HEK293 (cell line): Measurements from ENCODE around the gene FLT3LG.

Experiments used
- CTCF ChIA-PET: fragments of 350-600 bp; formaldehyde crosslinking; extraction: SDS; loops from one replicate; lab custom pipeline; 2021; ENCODE audit warnings: antibody characterized with exemption; lab: Yijun Ruan, JAX
- POLR2A ChIA-PET: fragments of 300-600 bp; formaldehyde crosslinking; extraction: SDS; loops from one replicate; lab custom pipeline; 2020; ENCODE audit warnings: antibody characterized with exemption, inconsistent platforms; lab: Yijun Ruan, JAX
- H3K27ac ChIP-seq: fragments of 200-500 bp; sonication (Bioruptor generic); 2 replicates; pipeline ENCODE4 v1.5.1; 2014; ENCODE audit warnings: low read depth, low read length, control low read depth, inconsistent platforms; ENCODE audit errors: extremely low read depth
- H3K36me3 ChIP-seq, 2 experiments: fragments of 200-500 bp in 1 of 2; sonication (Bioruptor generic) in 1 of 2; 1 replicate in 1 of 2; 2 replicates in 1 of 2; pipeline ENCODE4 v1.5.1; 2014 to 2017; ENCODE audit warnings: inconsistent platforms in 2 of 2, low read length in 2 of 2; ENCODE audit not compliant: control insufficient read depth in 2 of 2, insufficient read depth in 1 of 2
- H3K4me1 ChIP-seq: fragments of 200-500 bp; sonication (Bioruptor generic); 2 replicates; pipeline ENCODE4 v1.5.1; 2014; ENCODE audit warnings: mild to moderate bottlenecking, low read length, inconsistent platforms; ENCODE audit not compliant: control insufficient read depth, insufficient read depth
- H3K4me3 ChIP-seq: 2 replicates; pipeline ENCODE4 v1.5.1; 2011; ENCODE audit warnings: low read depth, mild to moderate bottlenecking, control low read depth, low read length, moderate library complexity
- H3K9me3 ChIP-seq: fragments of 200-500 bp; sonication (Bioruptor generic); 2 replicates; pipeline ENCODE4 v1.5.1; 2014; ENCODE audit warnings: low read depth, low read length, inconsistent platforms; ENCODE audit not compliant: control insufficient read depth, insufficient read depth
- BCL11A ChIP-seq: fragments of 450-650 bp; formaldehyde crosslinking; IDR thresholded peaks from 2 replicates; pipeline ENCODE4 v1.5.1; 2016; ENCODE audit warnings: low read depth, missing biosample characterization, missing genetic modification characterization
- BCL6B ChIP-seq: fragments of 450-650 bp; formaldehyde crosslinking; IDR thresholded peaks from 2 replicates; pipeline ENCODE4 v1.5.1; 2017; ENCODE audit warnings: missing biosample characterization, missing genetic modification characterization
- ELK4 ChIP-seq: IDR thresholded peaks from 2 replicates; pipeline ENCODE4 v1.6.1; 2011; ENCODE audit warnings: mild to moderate bottlenecking, low read depth, low read length, borderline replicate concordance
- FEZF1 ChIP-seq: fragments of 450-650 bp; formaldehyde crosslinking; IDR thresholded peaks from 2 replicates; pipeline ENCODE4 v1.5.1; 2016; ENCODE audit warnings: missing biosample characterization, missing genetic modification characterization
- PRDM10 ChIP-seq: fragments of 450-650 bp; formaldehyde crosslinking; IDR thresholded peaks from 2 replicates; pipeline ENCODE4 v1.5.1; 2016; ENCODE audit warnings: missing biosample characterization, missing genetic modification characterization
- YY1 ChIP-seq: fragments of 450-650 bp; formaldehyde crosslinking; IDR thresholded peaks from 2 replicates; pipeline ENCODE4 v1.5.1; 2018; ENCODE audit warnings: missing biosample characterization, missing genetic modification characterization
- ZNF175 ChIP-seq: fragments of 450-650 bp; formaldehyde crosslinking; IDR thresholded peaks from 2 replicates; pipeline ENCODE4 v1.5.1; 2016; ENCODE audit warnings: missing biosample characterization, missing genetic modification characterization
- ZNF23 ChIP-seq: fragments of 450-650 bp; formaldehyde crosslinking; IDR thresholded peaks from 2 replicates; pipeline ENCODE4 v1.5.1; 2016; ENCODE audit warnings: missing biosample characterization, missing genetic modification characterization, borderline replicate concordance
- ZNF239 ChIP-seq: fragments of 450-650 bp; formaldehyde crosslinking; IDR thresholded peaks from 2 replicates; pipeline ENCODE4 v1.5.1; 2016; ENCODE audit warnings: missing biosample characterization, missing genetic modification characterization
- ZNF248 ChIP-seq: fragments of 450-650 bp; formaldehyde crosslinking; IDR thresholded peaks from 2 replicates; pipeline ENCODE4 v1.5.1; 2017; ENCODE audit warnings: missing biosample characterization, missing genetic modification characterization
- ZNF280D ChIP-seq: fragments of 450-650 bp; formaldehyde crosslinking; IDR thresholded peaks from 2 replicates; pipeline ENCODE4 v1.5.1; 2016; ENCODE audit warnings: missing biosample characterization, missing genetic modification characterization
- ZNF354C ChIP-seq: fragments of 450-650 bp; formaldehyde crosslinking; IDR thresholded peaks from 2 replicates; pipeline ENCODE4 v1.5.1; 2016; ENCODE audit warnings: missing biosample characterization, missing genetic modification characterization, low read depth, borderline replicate concordance
- ZNF404 ChIP-seq: fragments of 450-650 bp; formaldehyde crosslinking; IDR thresholded peaks from 2 replicates; pipeline ENCODE4 v1.5.1; 2017; ENCODE audit warnings: missing biosample characterization, missing genetic modification characterization
- ZNF610 ChIP-seq: fragments of 450-650 bp; formaldehyde crosslinking; IDR thresholded peaks from 2 replicates; pipeline ENCODE4 v1.5.1; 2016; ENCODE audit warnings: missing biosample characterization, missing genetic modification characterization, borderline replicate concordance
- ZNF623 ChIP-seq: fragments of 450-650 bp; formaldehyde crosslinking; IDR thresholded peaks from 2 replicates; pipeline ENCODE4 v1.5.1; 2016; ENCODE audit warnings: missing biosample characterization, missing genetic modification characterization
- ZNF629 ChIP-seq: fragments of 450-650 bp; formaldehyde crosslinking; IDR thresholded peaks from 2 replicates; pipeline ENCODE4 v1.5.1; 2017; ENCODE audit warnings: missing biosample characterization, missing genetic modification characterization
- ZNF645 ChIP-seq: fragments of 450-650 bp; formaldehyde crosslinking; IDR thresholded peaks from 2 replicates; pipeline ENCODE4; 2016; ENCODE audit warnings: missing biosample characterization, missing genetic modification characterization
- ZNF654 ChIP-seq: fragments of 450-650 bp; formaldehyde crosslinking; IDR thresholded peaks from 2 replicates; pipeline ENCODE4 v1.5.1; 2016; ENCODE audit warnings: low read depth, missing biosample characterization, missing genetic modification characterization
- ZNF664 ChIP-seq: fragments of 450-650 bp; formaldehyde crosslinking; IDR thresholded peaks from 2 replicates; pipeline ENCODE4 v1.5.1; 2016; ENCODE audit warnings: missing biosample characterization, missing genetic modification characterization
- ZNF670 ChIP-seq: fragments of 450-650 bp; formaldehyde crosslinking; IDR thresholded peaks from 2 replicates; pipeline ENCODE4 v1.5.1; 2016; ENCODE audit warnings: missing biosample characterization, missing genetic modification characterization, low read depth
- ZSCAN30 ChIP-seq: fragments of 450-650 bp; IDR thresholded peaks from 2 replicates; pipeline ENCODE4 v1.5.1; 2018; ENCODE audit warnings: missing biosample characterization, mild to moderate bottlenecking, missing genetic modification characterization, moderate library complexity
- TF ChIP-seq, protein P1 (sequence below): fragments of 450-650 bp; formaldehyde crosslinking; IDR thresholded peaks from 2 replicates; pipeline ENCODE4 v1.5.1; 2016; ENCODE audit warnings: missing biosample characterization, missing genetic modification characterization

Gene FLT3LG

GRCh38 chr19:49469828-49470614 is 4.0 kb upstream of the FLT3LG start:
- POLR2A ChIA-PET, result interaction anchor here (1.2 to 1.3 kb wide), 3 partner anchors 17 to 26 kb away, joined by 3 to 11 read pairs (median 4); partner anchors contain the start of genes ALDH16A1 and RPS11
- Histone ChIP-seq H3K4me1 (0 out of 2 replicates have a peak, but pooled peaks cover 5% of the 10 kb centered on the region), H3K9me3 (no peaks in the 10 kb centered on the region), H3K36me3 (peaks cover 6 to 9% of the 10 kb centered on the region in 2 experiments; a peak in 2 of 3 replicates), H3K4me3 (no peak overlapping the region), H3K27ac (0 out of 2 replicates have a peak overlapping the region, but pooled peaks have one; percentile 1)
- 0 out of 2 replicates have a peak, but pooled peaks have one; percentile 6 for TF ChIP-seq ZNF654
- TF ChIP-seq ZNF623, result peak; percentile 86
- TF ChIP-seq, protein P1, sequence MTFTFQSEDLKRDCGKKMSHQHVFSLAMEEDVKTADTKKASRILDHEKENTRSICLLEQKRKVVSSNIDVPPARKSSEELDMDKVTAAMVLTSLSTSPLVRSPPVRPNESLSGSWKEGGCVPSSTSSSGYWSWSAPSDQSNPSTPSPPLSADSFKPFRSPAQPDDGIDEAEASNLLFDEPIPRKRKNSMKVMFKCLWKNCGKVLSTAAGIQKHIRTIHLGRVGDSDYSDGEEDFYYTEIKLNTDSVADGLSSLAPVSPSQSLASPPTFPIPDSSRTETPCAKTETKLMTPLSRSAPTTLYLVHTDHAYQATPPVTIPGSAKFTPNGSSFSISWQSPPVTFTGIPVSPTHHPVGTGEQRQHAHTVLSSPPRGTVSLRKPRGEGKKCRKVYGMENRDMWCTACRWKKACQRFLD (tag by site-specific recombination), result no peak
- no peak for TF ChIP-seq ZNF404
- TF ChIP-seq ZNF23 (tag by site-specific recombination), result no peak
- TF ChIP-seq ZNF354C (tag by site-specific recombination), result no peak
- no peak for TF ChIP-seq ZNF670 (tag by site-specific recombination)
- no peak for TF ChIP-seq FEZF1
- TF ChIP-seq ZNF664 (tag by site-specific recombination), result no peak
- TF ChIP-seq ELK4, result no peak
- no peak for TF ChIP-seq ZNF629
- TF ChIP-seq ZNF175, result no peak
- no peak for TF ChIP-seq ZSCAN30 (tag by site-specific recombination)
- TF ChIP-seq ZNF239 (tag by site-specific recombination), result no peak
- no peak for TF ChIP-seq YY1
- TF ChIP-seq BCL6B (tag by site-specific recombination), result no peak
- CTCF ChIA-PET, result interaction anchor here (0.6 to 1.5 kb wide), 7 partner anchors 10 to 94 kb away, joined by 3 to 6 read pairs (median 4); partner anchors contain the start of gene ALDH16A1

- 0 out of 2 replicates have a peak, but pooled peaks cover 5% of the 10 kb centered on the region for H3K4me1 ChIP-seq
- no peak overlapping the region for H3K27ac ChIP-seq
- H3K9me3 ChIP-seq, result no peaks in the 10 kb centered on the region
- ChIA-PET POLR2A (interaction anchor here (1.3 kb wide), 1 partner anchor 17 kb away, joined by 4 read pairs; the partner anchor contains the start of gene ALDH16A1), CTCF (interaction anchor here (0.6 to 1.5 kb wide), 8 partner anchors 11 to 152 kb away, joined by 3 to 6 read pairs (median 4); partner anchors contain the start of gene ALDH16A1)
- TF ChIP-seq ZNF280D (tag by site-specific recombination) (no peak), PRDM10 (tag by site-specific recombination) (no peak), BCL11A (tag by site-specific recombination) (no peak), ZNF610 (tag by site-specific recombination) (no peak), ZNF645 (tag by site-specific recombination) (no peak), ZNF248 (no peak), ZNF623 (no peak)
- H3K4me3 ChIP-seq, result no peak overlapping the region
- peaks cover 6 to 9% of the 10 kb centered on the region in 2 experiments; a peak in 2 of 3 replicates for H3K36me3 ChIP-seq
Observed at GRCh38 chr19:49470615-49470978, 3.4 kb upstream of the FLT3LG start.
